K562 (cell line): ENCODE data around the gene ZCWPW1. TPM values are rescaled to one million over a fixed set of nuclear protein-coding genes. Genes with fewer than 3 reads are reported as not detected.

ENCODE experiments used
- BCOR ChIP-seq: fragments of 450-650 bp; IDR thresholded peaks from 2 replicates; pipeline ENCODE4 v1.6.1; 2016
- CAMTA2 ChIP-seq: fragments of 250-450 bp; sonication (Bioruptor Pico); conservative IDR thresholded peaks from 2 replicates; pipeline ENCODE4 v1.5.1; 2022
- FOXK1 ChIP-seq: sonication (generic); formaldehyde crosslinking; IDR thresholded peaks from 2 replicates; pipeline ENCODE4 v1.8.0; 2022; ENCODE audit warnings: missing genetic modification reagents, mild to moderate bottlenecking, borderline replicate concordance
- HLTF ChIP-seq: fragments of 450-650 bp; IDR thresholded peaks from 2 replicates; pipeline ENCODE4 v1.6.1; 2016
- JUNB ChIP-seq: fragments of 450-650 bp; formaldehyde crosslinking; conservative IDR thresholded peaks from 2 replicates; pipeline ENCODE4 v1.4.0; 2020; ENCODE audit warnings: mild to moderate bottlenecking
- KDM4B ChIP-seq, 2 experiments: fragments of 450-650 bp in 1 of 2; sonication (generic) in 1 of 2; IDR thresholded peaks; 2 replicates each; pipeline ENCODE4 v1.6.1; 2016 to 2017; ENCODE audit warnings: borderline replicate concordance in 2 of 2, antibody characterized with exemption in 1 of 2, low read depth in 1 of 2, mild to moderate bottlenecking in 1 of 2
- MTF1 ChIP-seq: fragments of 250-450 bp; sonication (Bioruptor Pico); IDR thresholded peaks from 2 replicates; pipeline ENCODE4 v1.9.0; 2021; ENCODE audit warnings: moderate library complexity, mild to moderate bottlenecking, inconsistent platforms, borderline replicate concordance
- NFYB ChIP-seq: IDR thresholded peaks from 2 replicates; pipeline ENCODE4 v1.6.1; 2011; ENCODE audit warnings: mild to moderate bottlenecking, moderate library complexity; ENCODE audit not compliant: insufficient read length; ENCODE audit errors: extremely low read depth
- PCBP1 ChIP-seq: fragments of 200-400 bp; formaldehyde crosslinking; IDR thresholded peaks from 2 replicates; pipeline ENCODE4 v1.6.1; 2018; ENCODE audit warnings: mild to moderate bottlenecking, low read depth, low read length; ENCODE audit not compliant: poor library complexity, severe bottlenecking
- PHF20 ChIP-seq: fragments of 450-650 bp; IDR thresholded peaks from 2 replicates; pipeline ENCODE4 v1.6.1; 2018; ENCODE audit not compliant: partially characterized antibody
- RFX5 ChIP-seq: IDR thresholded peaks from 2 replicates; pipeline ENCODE4 v1.6.1; 2011; ENCODE audit warnings: low read depth, mild to moderate bottlenecking, improper control_type of control experiment, low read length
- SNRNP70 ChIP-seq: fragments of 200-400 bp; formaldehyde crosslinking; optimal IDR thresholded peaks from 2 replicates; pipeline ENCODE3; 2017; ENCODE audit warnings: low read depth, low read length
- ZBTB8A ChIP-seq: fragments of 450-650 bp; IDR thresholded peaks from 2 replicates; pipeline ENCODE4 v1.6.1; 2018; ENCODE audit warnings: mild to moderate bottlenecking, moderate library complexity; ENCODE audit not compliant: partially characterized antibody
- ZNF263 ChIP-seq: sonication (generic); formaldehyde crosslinking; IDR thresholded peaks from 2 replicates; pipeline ENCODE4 v1.8.0; 2022; ENCODE audit warnings: mild to moderate bottlenecking, missing genetic modification reagents, borderline replicate concordance
- ZNF785 ChIP-seq: fragments of 250-450 bp; sonication (Bioruptor Pico); IDR thresholded peaks from 2 replicates; pipeline ENCODE4 v1.4.0; 2020; ENCODE audit warnings: mild to moderate bottlenecking
- polyA plus RNA-seq, 8 experiments: library from polyadenylated mRNA; depleted of rRNA in 4 of 8; stranded (reverse) in 5 of 8; unstranded in 3 of 8; fragments of >200 nt; fragmentation: Nextera tagmentation in 2 of 8; fragmentation: Illumina TruSeq in 1 of 8; extraction: Ambion mirVana in 2 of 8; extraction: Trizol in 1 of 8; gene quantifications; 2 replicates each; pipeline versions ENCODE4 v1.2.1 to v1.2.3, GENCODE V29; 2011 to 2014; ENCODE audit warnings: inconsistent platforms in 1 of 8, missing spikeins in 1 of 8
- total RNA-seq, 7 experiments: library from RNA; depleted of rRNA in 6 of 7; stranded (reverse); fragments of >200 nt in 6 of 7; fragmentation: Illumina TruSeq in 2 of 7; extraction: Trizol in 2 of 7; gene quantifications; 2 replicates each; pipeline versions ENCODE4 v1.2.1 to v1.2.3, GENCODE V29; 2011 to 2021; ENCODE audit warnings: low replicate concordance in 1 of 7
- TF ChIP-seq, protein P1 (sequence below): fragments of 450-650 bp; formaldehyde crosslinking; IDR thresholded peaks from 2 replicates; pipeline ENCODE4 v1.4.0; 2020; ENCODE audit warnings: mild to moderate bottlenecking, moderate library complexity
- TF ChIP-seq, protein P2 (sequence below): sonication (generic); formaldehyde crosslinking; IDR thresholded peaks from 2 replicates; pipeline ENCODE4 v1.9.0; 2022; ENCODE audit warnings: mild to moderate bottlenecking, missing genetic modification reagents
- TF ChIP-seq, protein P3 (sequence below): IDR thresholded peaks from 3 replicates; pipeline ENCODE4 v1.6.1; 2011; ENCODE audit warnings: borderline replicate concordance, mild to moderate bottlenecking; ENCODE audit not compliant: insufficient read length, insufficient read depth
- TF ChIP-seq, protein P4 (sequence below): sonication (generic); formaldehyde crosslinking; IDR thresholded peaks from 2 replicates; pipeline ENCODE4 v1.8.1; 2023; ENCODE audit warnings: mild to moderate bottlenecking, missing genetic modification reagents, moderate library complexity
- TF ChIP-seq, protein P5 (sequence below): fragments of 200-800 bp; sonication (Bioruptor generic); IDR thresholded peaks from 2 replicates; pipeline ENCODE4 v1.6.1; 2017; ENCODE audit warnings: missing genetic modification characterization, missing compliant biosample characterization
- TF ChIP-seq, protein P6 (sequence below): sonication (generic); formaldehyde crosslinking; IDR thresholded peaks from 2 replicates; pipeline ENCODE4 v1.8.0; 2022; ENCODE audit warnings: missing genetic modification reagents, mild to moderate bottlenecking, borderline replicate concordance
- TF ChIP-seq, protein P7 (sequence below): fragments of 450-650 bp; formaldehyde crosslinking; IDR thresholded peaks from 2 replicates; pipeline ENCODE4 v1.4.0; 2022; ENCODE audit warnings: missing genetic modification characterization

Gene ZCWPW1
- total and polyA plus RNA-seq, 9 of the 15 experiments (the other 6 are each of a cell fraction or from before 2014, with no cell fraction given): 0.18 to 1.7 (median 1.2) TPM

DNA sequence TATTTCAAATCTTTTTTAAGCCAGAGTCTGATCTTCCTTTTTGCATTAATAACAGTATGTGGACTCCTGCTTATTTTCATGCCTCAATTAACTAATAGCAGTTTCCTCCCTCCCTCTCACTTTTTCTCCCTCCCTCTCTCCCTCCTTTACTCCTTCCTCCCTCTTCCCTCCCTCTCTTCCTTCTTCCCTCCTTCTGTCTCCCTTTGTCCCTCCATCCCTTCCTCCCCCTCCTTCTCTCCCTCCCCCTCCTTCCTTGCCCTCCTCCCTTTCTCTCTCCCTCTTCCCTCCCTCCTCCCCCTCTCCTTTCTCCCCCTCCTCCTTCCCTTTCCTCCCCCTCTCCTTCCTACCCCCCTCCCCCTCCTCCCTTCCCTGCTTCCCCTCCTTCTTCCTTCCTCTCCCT is 2.0 kb downstream of the ZCWPW1 start (continued):
- no peak for TF ChIP-seq FOXK1
- TF ChIP-seq, protein P1, sequence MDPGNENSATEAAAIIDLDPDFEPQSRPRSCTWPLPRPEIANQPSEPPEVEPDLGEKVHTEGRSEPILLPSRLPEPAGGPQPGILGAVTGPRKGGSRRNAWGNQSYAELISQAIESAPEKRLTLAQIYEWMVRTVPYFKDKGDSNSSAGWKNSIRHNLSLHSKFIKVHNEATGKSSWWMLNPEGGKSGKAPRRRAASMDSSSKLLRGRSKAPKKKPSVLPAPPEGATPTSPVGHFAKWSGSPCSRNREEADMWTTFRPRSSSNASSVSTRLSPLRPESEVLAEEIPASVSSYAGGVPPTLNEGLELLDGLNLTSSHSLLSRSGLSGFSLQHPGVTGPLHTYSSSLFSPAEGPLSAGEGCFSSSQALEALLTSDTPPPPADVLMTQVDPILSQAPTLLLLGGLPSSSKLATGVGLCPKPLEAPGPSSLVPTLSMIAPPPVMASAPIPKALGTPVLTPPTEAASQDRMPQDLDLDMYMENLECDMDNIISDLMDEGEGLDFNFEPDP (CRISPR knock-in tag): no peak
- TF ChIP-seq RFX5: no peak
- no peak for TF ChIP-seq CAMTA2
- TF ChIP-seq, protein P2, sequence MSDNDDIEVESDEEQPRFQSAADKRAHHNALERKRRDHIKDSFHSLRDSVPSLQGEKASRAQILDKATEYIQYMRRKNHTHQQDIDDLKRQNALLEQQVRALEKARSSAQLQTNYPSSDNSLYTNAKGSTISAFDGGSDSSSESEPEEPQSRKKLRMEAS (CRISPR knock-in tag): no peak
- TF ChIP-seq, protein P3, sequence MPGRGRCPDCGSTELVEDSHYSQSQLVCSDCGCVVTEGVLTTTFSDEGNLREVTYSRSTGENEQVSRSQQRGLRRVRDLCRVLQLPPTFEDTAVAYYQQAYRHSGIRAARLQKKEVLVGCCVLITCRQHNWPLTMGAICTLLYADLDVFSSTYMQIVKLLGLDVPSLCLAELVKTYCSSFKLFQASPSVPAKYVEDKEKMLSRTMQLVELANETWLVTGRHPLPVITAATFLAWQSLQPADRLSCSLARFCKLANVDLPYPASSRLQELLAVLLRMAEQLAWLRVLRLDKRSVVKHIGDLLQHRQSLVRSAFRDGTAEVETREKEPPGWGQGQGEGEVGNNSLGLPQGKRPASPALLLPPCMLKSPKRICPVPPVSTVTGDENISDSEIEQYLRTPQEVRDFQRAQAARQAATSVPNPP: no peak
- no peak for TF ChIP-seq ZBTB8A
- TF ChIP-seq ZNF263 (CRISPR knock-in tag): peak; percentile 79
- TF ChIP-seq ZNF785 (CRISPR knock-in tag): no peak
- TF ChIP-seq PHF20: no peak
- TF ChIP-seq PCBP1: peak; percentile 60
- TF ChIP-seq, protein P4, sequence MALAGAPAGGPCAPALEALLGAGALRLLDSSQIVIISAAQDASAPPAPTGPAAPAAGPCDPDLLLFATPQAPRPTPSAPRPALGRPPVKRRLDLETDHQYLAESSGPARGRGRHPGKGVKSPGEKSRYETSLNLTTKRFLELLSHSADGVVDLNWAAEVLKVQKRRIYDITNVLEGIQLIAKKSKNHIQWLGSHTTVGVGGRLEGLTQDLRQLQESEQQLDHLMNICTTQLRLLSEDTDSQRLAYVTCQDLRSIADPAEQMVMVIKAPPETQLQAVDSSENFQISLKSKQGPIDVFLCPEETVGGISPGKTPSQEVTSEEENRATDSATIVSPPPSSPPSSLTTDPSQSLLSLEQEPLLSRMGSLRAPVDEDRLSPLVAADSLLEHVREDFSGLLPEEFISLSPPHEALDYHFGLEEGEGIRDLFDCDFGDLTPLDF (CRISPR knock-in tag): no peak
- TF ChIP-seq, protein P5, sequence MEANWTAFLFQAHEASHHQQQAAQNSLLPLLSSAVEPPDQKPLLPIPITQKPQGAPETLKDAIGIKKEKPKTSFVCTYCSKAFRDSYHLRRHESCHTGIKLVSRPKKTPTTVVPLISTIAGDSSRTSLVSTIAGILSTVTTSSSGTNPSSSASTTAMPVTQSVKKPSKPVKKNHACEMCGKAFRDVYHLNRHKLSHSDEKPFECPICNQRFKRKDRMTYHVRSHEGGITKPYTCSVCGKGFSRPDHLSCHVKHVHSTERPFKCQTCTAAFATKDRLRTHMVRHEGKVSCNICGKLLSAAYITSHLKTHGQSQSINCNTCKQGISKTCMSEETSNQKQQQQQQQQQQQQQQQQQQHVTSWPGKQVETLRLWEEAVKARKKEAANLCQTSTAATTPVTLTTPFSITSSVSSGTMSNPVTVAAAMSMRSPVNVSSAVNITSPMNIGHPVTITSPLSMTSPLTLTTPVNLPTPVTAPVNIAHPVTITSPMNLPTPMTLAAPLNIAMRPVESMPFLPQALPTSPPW: peak; percentile 54; the same call in 1 of the 2 replicates
- TF ChIP-seq KDM4B (IDR thresholded peaks at IDR 0.05; ENCODE audit: borderline replicate concordance in 2 of 2, low read depth in 1 of 2): no peak
- no peak for TF ChIP-seq MTF1 (CRISPR knock-in tag)
- TF ChIP-seq, protein P6, sequence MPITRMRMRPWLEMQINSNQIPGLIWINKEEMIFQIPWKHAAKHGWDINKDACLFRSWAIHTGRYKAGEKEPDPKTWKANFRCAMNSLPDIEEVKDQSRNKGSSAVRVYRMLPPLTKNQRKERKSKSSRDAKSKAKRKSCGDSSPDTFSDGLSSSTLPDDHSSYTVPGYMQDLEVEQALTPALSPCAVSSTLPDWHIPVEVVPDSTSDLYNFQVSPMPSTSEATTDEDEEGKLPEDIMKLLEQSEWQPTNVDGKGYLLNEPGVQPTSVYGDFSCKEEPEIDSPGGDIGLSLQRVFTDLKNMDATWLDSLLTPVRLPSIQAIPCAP: no peak
- TF ChIP-seq HLTF: 0 out of 2 replicates have a peak, but pooled peaks have one; percentile 47
- TF ChIP-seq JUNB (CRISPR knock-in tag): no peak
- TF ChIP-seq NFYB: no peak
- TF ChIP-seq, protein P7, sequence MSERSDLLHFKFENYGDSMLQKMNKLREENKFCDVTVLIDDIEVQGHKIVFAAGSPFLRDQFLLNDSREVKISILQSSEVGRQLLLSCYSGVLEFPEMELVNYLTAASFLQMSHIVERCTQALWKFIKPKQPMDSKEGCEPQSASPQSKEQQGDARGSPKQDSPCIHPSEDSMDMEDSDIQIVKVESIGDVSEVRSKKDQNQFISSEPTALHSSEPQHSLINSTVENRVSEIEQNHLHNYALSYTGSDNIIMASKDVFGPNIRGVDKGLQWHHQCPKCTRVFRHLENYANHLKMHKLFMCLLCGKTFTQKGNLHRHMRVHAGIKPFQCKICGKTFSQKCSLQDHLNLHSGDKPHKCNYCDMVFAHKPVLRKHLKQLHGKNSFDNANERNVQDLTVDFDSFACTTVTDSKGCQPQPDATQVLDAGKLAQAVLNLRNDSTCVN (CRISPR knock-in tag): 0 out of 2 replicates have a peak, but pooled peaks have one; percentile 50
- TF ChIP-seq SNRNP70: no peak
- no peak for TF ChIP-seq BCOR
